ENCODE measurements around the gene ACTA2.

The ACTA2 gene

DNA sequence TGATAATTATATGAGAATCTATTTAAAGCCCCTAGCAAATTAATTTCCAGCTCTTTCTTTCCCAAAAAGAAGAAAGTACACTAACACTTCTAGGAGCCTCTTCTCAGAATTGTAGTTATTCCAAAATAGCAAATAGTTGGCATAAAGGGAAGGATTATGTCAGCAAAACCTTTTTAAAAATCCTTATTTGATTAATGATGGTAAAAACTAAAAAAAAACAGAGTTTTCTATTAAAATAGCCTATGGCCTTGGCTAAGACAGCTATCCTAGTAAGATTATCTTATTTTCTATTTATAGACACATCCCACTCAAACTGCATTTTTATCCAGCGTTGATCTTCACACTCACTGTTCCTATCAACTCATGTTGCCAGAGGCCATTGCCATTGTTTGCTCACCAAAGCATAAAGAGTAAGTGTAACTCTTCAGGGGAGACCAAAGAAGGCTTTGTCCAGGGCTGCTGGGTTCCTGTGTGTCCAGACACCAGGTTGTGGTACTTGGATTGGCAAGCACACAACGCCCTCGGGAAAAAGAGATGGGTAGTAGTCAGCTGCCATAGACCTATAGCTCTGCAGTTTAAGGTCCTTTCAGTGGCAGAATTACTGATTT is 31.5 kb downstream of the ACTA2 start:
- Histone ChIP-seq H3F3A (ENCODE audit: insufficient read depth, low read length) (no peaks in the 10 kb centered on the region), H3K27me3 (replicated peaks; ENCODE audit: insufficient read depth, low read length) (no peaks in the 10 kb centered on the region), H3K79me2 (ENCODE audit: low read length) (no peaks in the 10 kb centered on the region), H3K9ac (ENCODE audit: low read length) (no peak overlapping the region), H3K4me3 (ENCODE audit: low read length) (no peak overlapping the region), H3K9me2 (replicated peaks; ENCODE audit: insufficient read depth, low read length) (no peaks in the 10 kb centered on the region), H3K4me2 (ENCODE audit: low read depth, low read length) (no peak overlapping the region), H4K20me1 (ENCODE audit: insufficient read depth, low read length) (no peaks in the 10 kb centered on the region), H2AFZ (ENCODE audit: low read length) (no peak overlapping the region), H3K9me3 (replicated peaks; ENCODE audit: insufficient read depth, low read length) (no peaks in the 10 kb centered on the region), H3K27ac (ENCODE audit: low read length) (no peak overlapping the region), H3K36me3 (replicated peaks; ENCODE audit: insufficient read depth, low read length) (no peaks in the 10 kb centered on the region), H3K4me1 (ENCODE audit: low read length) (no peaks in the 10 kb centered on the region)
- no peak for DNase-seq
- TF ChIP-seq EZH2 (optimal IDR thresholded peaks at IDR 0.05; ENCODE audit: low read depth, low read length) (no peak), EZH2phosphoT487 (IDR thresholded peaks at IDR 0.05; ENCODE audit: low read length) (no peak)
- TF ChIP-seq, protein P1, sequence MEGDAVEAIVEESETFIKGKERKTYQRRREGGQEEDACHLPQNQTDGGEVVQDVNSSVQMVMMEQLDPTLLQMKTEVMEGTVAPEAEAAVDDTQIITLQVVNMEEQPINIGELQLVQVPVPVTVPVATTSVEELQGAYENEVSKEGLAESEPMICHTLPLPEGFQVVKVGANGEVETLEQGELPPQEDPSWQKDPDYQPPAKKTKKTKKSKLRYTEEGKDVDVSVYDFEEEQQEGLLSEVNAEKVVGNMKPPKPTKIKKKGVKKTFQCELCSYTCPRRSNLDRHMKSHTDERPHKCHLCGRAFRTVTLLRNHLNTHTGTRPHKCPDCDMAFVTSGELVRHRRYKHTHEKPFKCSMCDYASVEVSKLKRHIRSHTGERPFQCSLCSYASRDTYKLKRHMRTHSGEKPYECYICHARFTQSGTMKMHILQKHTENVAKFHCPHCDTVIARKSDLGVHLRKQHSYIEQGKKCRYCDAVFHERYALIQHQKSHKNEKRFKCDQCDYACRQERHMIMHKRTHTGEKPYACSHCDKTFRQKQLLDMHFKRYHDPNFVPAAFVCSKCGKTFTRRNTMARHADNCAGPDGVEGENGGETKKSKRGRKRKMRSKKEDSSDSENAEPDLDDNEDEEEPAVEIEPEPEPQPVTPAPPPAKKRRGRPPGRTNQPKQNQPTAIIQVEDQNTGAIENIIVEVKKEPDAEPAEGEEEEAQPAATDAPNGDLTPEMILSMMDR (IDR thresholded peaks at IDR 0.05; ENCODE audit: low read length): no peak

DNA sequence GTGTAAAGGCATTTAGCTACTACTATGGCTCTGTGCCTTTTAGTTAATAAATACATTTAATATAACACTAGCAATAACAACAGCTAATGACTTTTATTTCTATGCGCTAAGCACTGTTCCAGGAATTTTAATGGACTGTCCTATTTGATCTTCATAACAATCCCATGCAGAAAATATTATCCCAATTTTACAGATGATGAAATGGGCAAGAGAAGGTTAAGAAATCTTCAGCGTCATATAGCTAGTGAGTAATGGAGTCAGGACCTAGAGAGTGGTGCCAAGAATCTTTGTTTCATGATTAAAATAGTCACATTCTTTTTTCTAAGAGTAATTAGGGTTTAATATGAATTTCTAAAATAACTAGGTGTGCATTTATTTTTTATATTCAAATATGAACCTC is 32.4 kb downstream of the ACTA2 start:
- Histone ChIP-seq H3K27ac (ENCODE audit: low read length) (no peak overlapping the region), H3K9ac (ENCODE audit: low read length) (no peak overlapping the region), H3K4me3 (ENCODE audit: low read length) (no peak overlapping the region), H3K4me1 (ENCODE audit: low read length) (no peaks in the 10 kb centered on the region), H3K79me2 (ENCODE audit: low read length) (no peaks in the 10 kb centered on the region), H4K20me1 (ENCODE audit: insufficient read depth, low read length) (no peaks in the 10 kb centered on the region), H2AFZ (ENCODE audit: low read length) (no peak overlapping the region), H3K36me3 (replicated peaks; ENCODE audit: insufficient read depth, low read length) (no peaks in the 10 kb centered on the region), H3K9me2 (replicated peaks; ENCODE audit: insufficient read depth, low read length) (no peaks in the 10 kb centered on the region), H3K27me3 (replicated peaks; ENCODE audit: insufficient read depth, low read length) (no peaks in the 10 kb centered on the region), H3K9me3 (replicated peaks; ENCODE audit: insufficient read depth, low read length) (no peaks in the 10 kb centered on the region), H3F3A (ENCODE audit: insufficient read depth, low read length) (no peaks in the 10 kb centered on the region), H3K4me2 (ENCODE audit: low read depth, low read length) (no peak overlapping the region)
- TF ChIP-seq EZH2phosphoT487 (IDR thresholded peaks at IDR 0.05; ENCODE audit: low read length) (no peak), EZH2 (optimal IDR thresholded peaks at IDR 0.05; ENCODE audit: low read depth, low read length) (no peak)
- TF ChIP-seq, protein P1 (IDR thresholded peaks at IDR 0.05; ENCODE audit: low read length): no peak
- DNase-seq: no peak

GRCh38 chr10:88919041-88919440 is 33.5 kb downstream of the ACTA2 start:
- DNase-seq: no peak
- no peak overlapping the region for H3K27ac ChIP-seq (ENCODE audit: low read length)
- H3K9ac ChIP-seq (ENCODE audit: low read length): no peak overlapping the region
- no peaks in the 10 kb centered on the region for H3K79me2 ChIP-seq (ENCODE audit: low read length)
- no peaks in the 10 kb centered on the region for H3K27me3 ChIP-seq (replicated peaks; ENCODE audit: insufficient read depth, low read length)
- no peaks in the 10 kb centered on the region for H3K9me3 ChIP-seq (replicated peaks; ENCODE audit: insufficient read depth, low read length)
- no peak overlapping the region for H2AFZ ChIP-seq (ENCODE audit: low read length)
- H3K4me1 ChIP-seq (ENCODE audit: low read length): no peaks in the 10 kb centered on the region
- H3F3A ChIP-seq (ENCODE audit: insufficient read depth, low read length): no peaks in the 10 kb centered on the region
- H3K4me3 ChIP-seq (ENCODE audit: low read length): no peak overlapping the region
- no peaks in the 10 kb centered on the region for H3K9me2 ChIP-seq (replicated peaks; ENCODE audit: insufficient read depth, low read length)
- H4K20me1 ChIP-seq (ENCODE audit: insufficient read depth, low read length): no peaks in the 10 kb centered on the region
- TF ChIP-seq EZH2 (optimal IDR thresholded peaks at IDR 0.05; ENCODE audit: low read depth, low read length): no peak
- TF ChIP-seq, protein P1 (IDR thresholded peaks at IDR 0.05; ENCODE audit: low read length): no peak
- TF ChIP-seq EZH2phosphoT487 (IDR thresholded peaks at IDR 0.05; ENCODE audit: low read length): no peak
- H3K4me2 ChIP-seq (ENCODE audit: low read depth, low read length): no peak overlapping the region
- no peaks in the 10 kb centered on the region for H3K36me3 ChIP-seq (replicated peaks; ENCODE audit: insufficient read depth, low read length)

Data from MM.1S (cell line).